Measurements from ENCODE around the gene MRM3. TPM values are rescaled to one million over a fixed set of nuclear protein-coding genes. Genes with fewer than 3 reads are reported as not detected.
"Not testable (repeated sequence)": the region's sequence is repeated elsewhere in the genome, so short reads cannot be mapped to it uniquely, and the experiment has no call there.

MRM3 gene
- total and polyA plus RNA-seq, 2 donors (not counting 3 experiments of a cell fraction or from before 2014, with no cell fraction given): 17.1 to 19.2 TPM

DNA sequence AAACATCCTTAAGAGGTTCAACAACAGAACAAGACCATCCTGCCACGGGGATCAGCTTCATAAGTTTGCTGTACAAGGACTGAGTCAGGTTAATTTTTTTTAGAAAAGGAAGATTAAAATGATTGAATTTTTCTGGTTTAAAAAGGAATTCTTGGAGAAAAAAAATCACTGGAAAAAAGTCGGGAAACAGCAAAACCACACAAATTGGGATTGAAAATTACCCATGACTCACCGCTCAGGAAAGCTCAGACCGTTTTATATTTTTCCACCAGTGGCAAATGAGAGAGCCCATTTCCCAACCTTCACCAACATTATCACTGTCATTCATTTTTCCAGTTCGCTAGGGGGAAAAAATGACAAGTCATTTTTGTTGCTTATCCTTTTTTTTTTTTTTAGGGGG lies 46.6 kb downstream of the MRM3 start:
- no peak for FAIRE-seq
- no peak overlapping the region for H3K27ac ChIP-seq (ENCODE audit: insufficient read depth, low read depth, low read length)
- H3K79me2 ChIP-seq (ENCODE audit: control insufficient read depth, insufficient read depth, low read length): no peaks in the 10 kb centered on the region
- ChIA-PET POLR2A (interaction anchor here (0.7 kb wide), 1 partner anchor 16 kb away, joined by 7 read pairs; no protein-coding TSS in a partner anchor), CTCF (no interaction called here)
- intact Hi-C loops (cut with micrococcal nuclease): no loop called here
- no peak overlapping the region for H3K9ac ChIP-seq (replicated peaks; ENCODE audit: extremely low read depth, insufficient read depth, low read length)
- no peak overlapping the region for H2AFZ ChIP-seq (ENCODE audit: low read depth, low read length)
- peaks cover 0 to 4% of the 10 kb centered on the region in 2 experiments for H3K36me3 ChIP-seq (ENCODE audit: control insufficient read depth in 2 of 2, extremely low read depth in 1 of 2, insufficient read depth in 2 of 2, low read length in 2 of 2)
- H3K9me1 ChIP-seq (replicated peaks; ENCODE audit: control insufficient read depth, extremely low read depth, insufficient read depth, low read length): no peaks in the 10 kb centered on the region
- H3K4me3 ChIP-seq (replicated peaks in 1 of 3; ENCODE audit: insufficient read depth in 1 of 3, low read depth in 1 of 3, low read length in 3 of 3): no peak overlapping the region
- no peaks in the 10 kb centered on the region for H3K4me1 ChIP-seq (ENCODE audit: control insufficient read depth, extremely low read depth, insufficient read depth, low read length)
- dilution Hi-C loops (cut with MboI; ENCODE audit: extremely low pct_ligation_motif_present, low sequenced_read_pairs): no loop called here
- no TSS peak for BruUV-seq (replicated peaks)
- no peak for DNase-seq (ENCODE audit: low read depth, low spot score)
- H3K27me3 ChIP-seq (ENCODE audit: control insufficient read depth in 2 of 2, insufficient read depth in 2 of 2, low read length in 2 of 2): no peaks in the 10 kb centered on the region
- H4K20me1 ChIP-seq (replicated peaks; ENCODE audit: control insufficient read depth, extremely low read depth, insufficient read depth, low read length): no peaks in the 10 kb centered on the region
- H3K4me2 ChIP-seq (ENCODE audit: insufficient read depth, low read length): no peak overlapping the region
- TF ChIP-seq MYC (IDR thresholded peaks at IDR 0.05; ENCODE audit: low read depth, low read length) (no peak), POLR2AphosphoS5 (IDR thresholded peaks at IDR 0.05; ENCODE audit: insufficient read depth, low read depth, low read length) (no peak), JUN (IDR thresholded peaks at IDR 0.05; ENCODE audit: borderline replicate concordance, insufficient read depth, insufficient read length, low read depth) (no peak)
- H3K9me3 ChIP-seq (replicated peaks; ENCODE audit: control insufficient read depth, insufficient read depth, low read length): no peaks in the 10 kb centered on the region

DNA sequence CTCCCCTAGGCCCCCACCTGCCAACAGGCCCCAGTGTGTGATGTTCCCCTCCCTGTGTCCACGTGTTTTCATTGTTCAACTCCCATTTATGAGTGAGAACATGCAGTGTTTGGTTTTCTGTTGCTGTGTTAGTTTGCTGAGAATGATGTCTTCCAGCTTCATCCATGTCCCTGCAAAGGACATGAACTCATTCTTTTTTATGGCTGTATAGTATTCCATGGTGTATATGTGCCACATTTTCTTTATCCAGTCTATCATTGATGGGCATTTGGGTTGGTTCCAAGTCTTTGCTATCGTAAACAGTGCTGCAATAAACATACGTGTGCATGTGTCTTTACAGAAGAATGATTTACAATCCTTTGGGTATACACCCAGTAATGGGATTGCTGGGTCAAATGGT lies 47.5 kb downstream of the MRM3 start:
- H3K4me3 ChIP-seq (replicated peaks in 1 of 3; ENCODE audit: insufficient read depth in 1 of 3, low read depth in 1 of 3, low read length in 3 of 3); BruUV-seq (replicated peaks); dilution Hi-C loops (cut with MboI; ENCODE audit: extremely low pct_ligation_motif_present, low sequenced_read_pairs); H3K9me3 ChIP-seq (replicated peaks; ENCODE audit: control insufficient read depth, insufficient read depth, low read length); H3K27me3 ChIP-seq (ENCODE audit: control insufficient read depth in 2 of 2, insufficient read depth in 2 of 2, low read length in 2 of 2); H3K36me3 ChIP-seq (ENCODE audit: control insufficient read depth in 2 of 2, extremely low read depth in 1 of 2, insufficient read depth in 2 of 2, low read length in 2 of 2); H3K4me2 ChIP-seq (ENCODE audit: insufficient read depth, low read length); H4K20me1 ChIP-seq (replicated peaks; ENCODE audit: control insufficient read depth, extremely low read depth, insufficient read depth, low read length); H3K79me2 ChIP-seq (ENCODE audit: control insufficient read depth, insufficient read depth, low read length); H3K27ac ChIP-seq (ENCODE audit: insufficient read depth, low read depth, low read length); H3K4me1 ChIP-seq (ENCODE audit: control insufficient read depth, extremely low read depth, insufficient read depth, low read length); DNase-seq (ENCODE audit: low read depth, low spot score); POLR2A ChIA-PET; H3K9me1 ChIP-seq (replicated peaks; ENCODE audit: control insufficient read depth, extremely low read depth, insufficient read depth, low read length); intact Hi-C loops (cut with micrococcal nuclease); CTCF ChIA-PET; H2AFZ ChIP-seq (ENCODE audit: low read depth, low read length); FAIRE-seq; H3K9ac ChIP-seq (replicated peaks; ENCODE audit: extremely low read depth, insufficient read depth, low read length): not testable (repeated sequence)
